GM21825 (cell line): ENCODE measurements around the gene SERPINA4.

Source experiments
- ATAC-seq: cut with Tn5 transposase; IDR thresholded peaks from one replicate; pipeline ENCODE4 v1.9.1; 2021; ENCODE audit warnings: mild to moderate bottlenecking, moderate library complexity; ENCODE audit not compliant: unreplicated experiment

Gene SERPINA4, protein sequence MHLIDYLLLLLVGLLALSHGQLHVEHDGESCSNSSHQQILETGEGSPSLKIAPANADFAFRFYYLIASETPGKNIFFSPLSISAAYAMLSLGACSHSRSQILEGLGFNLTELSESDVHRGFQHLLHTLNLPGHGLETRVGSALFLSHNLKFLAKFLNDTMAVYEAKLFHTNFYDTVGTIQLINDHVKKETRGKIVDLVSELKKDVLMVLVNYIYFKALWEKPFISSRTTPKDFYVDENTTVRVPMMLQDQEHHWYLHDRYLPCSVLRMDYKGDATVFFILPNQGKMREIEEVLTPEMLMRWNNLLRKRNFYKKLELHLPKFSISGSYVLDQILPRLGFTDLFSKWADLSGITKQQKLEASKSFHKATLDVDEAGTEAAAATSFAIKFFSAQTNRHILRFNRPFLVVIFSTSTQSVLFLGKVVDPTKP

GRCh38 chr14:94560751-94561655, at the start of gene SERPINA4:
Gene SERPINA4, plus strand, starts transcription at chr14:94561442. Its CDS starts 2,041 bp downstream, at chr14:94563483.
- ATAC-seq = no peak

GRCh38 chr14:94514351-94514750, 46.9 kb upstream of the SERPINA4 start:
- ATAC-seq = no peak

GRCh38 chr14:94515426-94515825, 45.8 kb upstream of the SERPINA4 start:
- no peak for ATAC-seq

- ATAC-seq = no peak
These were observed 45.4 kb upstream of the SERPINA4 start for GRCh38 chr14:94515856-94516255.

GRCh38 chr14:94517248-94517640, 44.0 kb upstream of the SERPINA4 start:
- ATAC-seq = no peak

DNA sequence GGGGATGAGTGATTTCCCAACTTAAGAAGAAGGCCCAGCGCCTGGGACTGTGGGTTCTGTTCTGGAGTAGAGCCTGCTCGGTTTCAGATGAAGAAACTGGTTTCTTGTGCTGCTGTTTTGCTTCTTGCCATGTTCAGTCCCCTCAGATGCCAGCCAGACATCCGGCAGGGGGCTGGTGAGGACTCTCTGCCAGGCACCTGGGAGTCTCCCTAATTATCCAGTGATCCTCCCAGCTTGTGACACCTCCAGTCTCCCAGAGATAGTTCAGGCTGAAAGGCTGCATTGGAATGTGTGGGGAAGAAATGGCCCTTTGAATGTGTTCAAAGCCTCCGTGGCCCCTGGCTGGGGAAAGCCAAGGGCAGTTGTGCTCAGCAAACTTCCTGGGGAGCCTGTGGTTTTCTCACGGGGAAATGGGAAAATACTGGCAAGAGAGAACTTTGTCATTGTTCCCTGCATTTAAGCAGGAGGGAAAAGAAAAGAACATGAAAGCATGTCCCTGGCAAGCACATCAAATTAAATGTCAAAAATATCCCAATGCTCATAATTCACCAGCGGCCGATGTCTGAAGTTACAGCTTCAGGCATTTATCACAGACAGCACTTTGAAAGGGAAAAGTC, 43.5 kb upstream of the SERPINA4 start:
- no peak for ATAC-seq

DNA sequence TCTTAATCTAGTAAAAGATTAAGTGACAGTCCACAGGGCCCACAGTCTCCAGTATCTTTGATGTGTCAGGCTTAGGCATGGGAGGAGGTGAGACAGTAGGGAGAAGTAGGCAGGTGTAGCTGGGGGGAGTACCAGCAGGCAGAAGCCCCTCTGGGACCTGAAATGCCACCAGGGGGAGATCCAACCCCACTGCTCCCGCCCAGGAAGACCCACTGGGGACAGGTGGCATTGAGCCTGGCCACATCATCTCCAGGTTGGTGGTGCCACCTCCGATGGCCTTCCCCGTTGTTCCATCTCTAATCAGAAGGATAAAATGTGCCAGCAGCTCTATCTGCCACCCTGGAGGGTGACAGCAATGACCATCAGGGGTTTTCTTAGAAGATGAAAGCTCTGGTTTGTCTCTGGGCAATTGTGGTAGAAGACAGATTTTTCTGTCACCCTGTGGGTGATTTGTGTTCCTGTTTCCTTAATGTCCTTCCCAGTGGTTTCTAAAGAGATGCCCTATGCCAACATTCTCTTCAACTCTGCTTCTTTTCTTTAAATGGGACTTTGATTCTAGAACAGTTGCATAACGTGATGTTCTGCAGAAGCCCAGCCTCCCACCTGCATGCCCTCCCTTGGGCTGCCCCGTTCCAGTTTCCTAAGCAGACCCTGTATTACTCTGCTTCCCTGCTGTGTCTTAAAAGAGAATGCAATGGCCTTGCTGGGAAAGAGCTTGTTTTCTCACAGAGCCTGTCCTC, 39.7 kb upstream of the SERPINA4 start:
- no peak for ATAC-seq

DNA sequence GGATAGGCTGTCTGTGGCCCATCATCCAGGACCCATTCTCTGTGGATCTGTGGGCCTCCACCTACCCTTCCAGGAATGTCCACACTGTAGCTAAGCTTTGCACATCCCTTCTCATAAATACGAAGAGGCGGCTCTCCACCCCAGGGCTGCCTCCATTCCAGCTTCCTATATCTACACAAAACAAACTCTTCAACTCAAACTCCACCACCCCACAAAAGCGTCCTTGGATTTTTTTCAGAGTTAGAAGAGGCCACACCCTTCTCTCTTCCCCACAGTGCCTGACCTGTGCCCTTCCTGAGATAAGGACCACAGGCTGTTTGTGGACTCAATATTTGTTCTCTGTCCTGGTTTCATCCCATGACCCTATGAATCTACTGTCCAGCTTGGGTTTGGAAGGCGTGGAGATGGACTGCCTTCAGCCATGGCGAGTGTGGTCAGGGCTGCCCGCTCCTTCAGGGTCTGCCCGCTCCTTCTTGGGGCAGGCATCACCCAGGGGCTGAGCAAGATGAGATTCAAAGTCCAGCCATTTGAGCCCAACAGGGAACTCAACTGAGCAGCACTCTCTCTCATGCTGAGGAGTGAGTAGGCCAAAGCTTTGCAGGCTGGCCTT, 39.0 kb upstream of the SERPINA4 start:
- no peak for ATAC-seq

- no peak for ATAC-seq
These were observed 38.0 kb upstream of the SERPINA4 start for GRCh38 chr14:94523265-94523664.

- no peak for ATAC-seq
These were observed 37.1 kb upstream of the SERPINA4 start for GRCh38 chr14:94524093-94524492.

- no peak for ATAC-seq
These were observed 30.1 kb upstream of the SERPINA4 start for GRCh38 chr14:94531187-94531586.

DNA sequence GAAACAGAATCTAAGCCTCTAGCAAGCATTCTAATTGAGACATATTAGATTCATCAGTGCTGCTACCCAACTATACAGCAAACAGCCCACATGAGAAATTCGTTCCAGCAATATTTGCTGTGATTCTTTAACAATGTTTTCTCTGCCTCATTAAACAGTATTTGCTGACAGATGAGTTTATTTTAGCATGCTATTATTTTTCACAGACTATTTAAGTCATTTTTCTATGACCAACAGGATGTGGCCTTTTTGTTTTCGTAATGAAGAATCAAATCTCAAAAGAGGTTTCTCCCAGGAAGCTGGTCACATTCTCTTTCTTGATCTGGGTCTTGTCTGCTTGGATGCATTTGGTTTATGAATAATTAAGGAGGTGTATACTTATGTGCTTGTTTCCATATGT, 28.8 kb upstream of the SERPINA4 start:
- ATAC-seq = no peak

DNA sequence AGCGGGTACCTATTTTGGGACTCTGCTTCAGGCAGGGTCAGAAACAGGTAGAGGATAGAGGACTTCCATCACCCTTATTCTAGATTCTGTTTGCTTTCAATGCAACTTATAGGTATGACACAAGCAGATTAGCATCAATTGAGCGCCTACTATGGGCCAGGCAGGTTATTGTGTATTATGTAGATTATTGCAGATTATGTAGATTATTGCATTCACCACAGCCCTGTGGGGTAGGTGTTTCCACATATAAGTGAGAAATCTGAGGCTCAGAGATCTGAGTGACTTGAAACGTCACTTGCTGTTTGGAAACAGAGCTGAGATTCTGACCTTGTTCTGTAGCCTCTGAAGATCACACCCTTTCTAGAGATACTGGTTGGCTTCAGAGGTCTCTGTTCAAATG, 25.7 kb upstream of the SERPINA4 start:
- ATAC-seq = no peak

DNA sequence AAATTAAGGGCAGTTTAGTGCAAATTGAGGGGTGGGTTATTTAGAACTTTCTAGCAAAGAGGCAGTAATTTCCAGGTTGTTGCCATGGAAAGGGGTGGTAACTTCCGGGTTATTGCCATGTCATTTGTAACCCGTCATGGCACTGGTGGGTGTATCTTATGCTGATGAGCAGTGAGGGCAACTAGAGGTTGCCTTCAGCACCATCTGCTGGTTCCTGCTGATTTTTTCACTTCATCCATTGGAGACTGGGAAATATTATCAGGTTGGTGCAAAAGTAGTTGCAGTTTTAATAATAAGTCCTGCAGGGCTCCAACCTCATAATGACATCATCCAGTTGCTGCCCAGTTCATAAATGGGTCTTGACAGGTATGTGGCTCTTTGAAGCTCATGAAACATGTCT, 24.4 kb upstream of the SERPINA4 start:
- ATAC-seq = no peak

DNA sequence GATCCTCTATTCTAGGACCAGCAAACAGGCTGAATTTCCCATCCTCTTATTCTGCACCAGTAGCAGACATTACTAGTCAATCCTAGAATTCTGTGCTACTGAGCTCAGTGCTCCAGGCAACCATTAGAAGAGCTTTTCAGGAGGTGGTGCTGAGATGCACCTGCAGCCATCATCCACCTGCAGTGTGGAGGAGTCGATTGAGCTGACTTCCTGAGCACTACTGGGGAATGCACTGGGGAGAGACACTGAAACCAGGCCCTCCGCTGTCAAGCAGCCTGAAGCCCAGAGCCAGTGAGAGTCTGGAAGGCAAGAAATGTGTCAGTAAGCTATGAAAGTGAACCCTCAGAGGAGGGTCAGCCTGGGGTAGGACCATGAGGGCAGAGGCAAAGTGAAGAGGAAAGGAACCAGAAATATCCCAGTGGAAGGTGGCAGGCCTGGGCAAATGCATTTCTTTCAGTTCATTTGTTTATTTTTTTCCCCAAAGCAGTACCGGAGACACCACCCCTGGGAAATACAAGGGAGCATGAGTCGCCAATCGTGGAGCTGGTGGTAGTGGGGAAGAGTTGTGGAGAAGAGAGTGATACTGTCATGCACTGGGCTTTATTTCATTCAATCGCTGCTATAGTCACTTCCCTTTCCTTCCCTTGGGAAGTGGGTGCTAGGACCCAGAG, 23.0 kb upstream of the SERPINA4 start:
- no peak for ATAC-seq

GRCh38 chr14:94539181-94539580, 22.1 kb upstream of the SERPINA4 start:
- no peak for ATAC-seq

- ATAC-seq = no peak
These were observed 21.0 kb upstream of the SERPINA4 start for GRCh38 chr14:94540031-94540794.

DNA sequence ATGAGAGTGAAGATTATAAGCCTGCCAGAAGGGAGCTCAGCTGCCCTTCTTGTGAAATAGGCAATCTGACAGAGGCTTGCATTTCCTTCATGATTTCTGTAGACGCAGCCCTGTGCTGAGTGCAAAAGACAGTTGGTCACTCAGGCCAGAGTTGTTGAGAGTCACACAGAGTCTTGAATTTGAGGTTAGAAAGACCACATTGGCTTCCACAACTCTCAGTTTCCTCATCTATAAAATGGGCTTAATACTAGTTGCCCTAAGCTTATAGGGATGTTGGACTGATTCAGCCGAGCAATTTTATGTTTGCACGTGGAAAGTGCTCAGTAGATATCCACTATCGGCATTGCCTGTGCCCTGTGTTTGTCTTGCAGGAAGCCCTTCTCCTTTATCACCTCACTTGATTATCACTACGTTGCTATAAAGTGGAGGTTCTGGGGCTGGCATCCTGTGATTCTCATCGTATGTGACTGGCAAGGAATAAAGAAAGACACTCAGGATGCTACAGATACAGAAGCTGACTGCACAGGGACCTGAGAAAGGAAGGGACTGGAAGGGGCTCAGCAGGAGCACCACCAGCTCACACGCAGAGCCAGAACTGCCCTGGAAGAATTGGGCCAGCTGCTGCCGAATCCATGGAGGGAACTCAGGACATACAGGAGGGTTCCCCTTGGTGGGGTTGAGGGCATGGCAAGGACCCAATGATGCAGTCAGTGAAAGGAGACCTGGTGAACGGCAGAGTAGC, 19.8 kb upstream of the SERPINA4 start:
- ATAC-seq = no peak
